OCI-LY7 (cell line): Measurements from ENCODE around the gene SNX24.

Experiments used
- CTCF ChIP-seq: fragments of 200-600 bp; sonication (generic); conservative IDR thresholded peaks from 2 replicates; pipeline ENCODE4 v1.5.1; 2014; ENCODE audit warnings: mild to moderate bottlenecking, antibody characterized with exemption, low read length, moderate library complexity, mixed read lengths
- EZH2phosphoT487 ChIP-seq: fragments of 200-600 bp; sonication (generic); IDR thresholded peaks from 2 replicates; pipeline ENCODE4 v1.6.1; 2018; ENCODE audit warnings: low read depth, borderline replicate concordance, mild to moderate bottlenecking, mixed run types, antibody characterized with exemption, low read length, moderate library complexity, mixed read lengths

GRCh38 chr5:122982376-122982775, 137.0 kb downstream of the SNX24 start:
- TF ChIP-seq CTCF (no peak), EZH2phosphoT487 (no peak)
